GM12878 (cell line): ENCODE results near the gene AGO4. TPM values are rescaled to one million over a fixed set of nuclear protein-coding genes. Genes with fewer than 3 reads are reported as not detected.

Source experiments
- ATAC-seq: fragments of 200-7000 bp; cut with Tn5 transposase; 3 replicates; pipeline ENCODE4 v1.9.1; 2020; ENCODE audit warnings: mild to moderate bottlenecking, moderate library complexity
- BruUV-seq: library from RNA; stranded (reverse); fragments of 400-500 nt; replicated peaks from 2 replicates; lab custom pipeline; 2021; lab: Mats Ljungman, UMichigan
- CTCF ChIA-PET: fragments of 300-600 bp; sonication (Branson Sonifier 250); formaldehyde crosslinking; extraction: SDS; loops from one replicate; lab custom pipeline; 2021; ENCODE audit warnings: inconsistent platforms; lab: Yijun Ruan, JAX
- POLR2A ChIA-PET: fragments of 350-600 bp; formaldehyde crosslinking; extraction: SDS; loops from one replicate; lab custom pipeline; 2021; ENCODE audit warnings: inconsistent platforms; lab: Charles Lee
- RAD21 ChIA-PET: fragments of 300-600 bp; sonication (Branson Sonifier 250); formaldehyde crosslinking; loops from one replicate; lab custom pipeline; 2023; ENCODE audit warnings: antibody characterized with exemption; ENCODE audit not compliant: unreplicated experiment; lab: Charles Lee
- SMC1A ChIA-PET: fragments of 300-600 bp; sonication (Branson Sonifier 250); formaldehyde crosslinking; loops from one replicate; lab custom pipeline; 2023; ENCODE audit not compliant: unreplicated experiment, uncharacterized antibody; lab: Charles Lee
- DNase-seq: peaks from one replicate; pipeline ENCODE4 v3.0.0-alpha.2; 2011; ENCODE audit warnings: low read depth, low spot score
- FAIRE-seq: peaks from 3 replicates; lab custom pipeline; 2011; peaks lifted over from hg19 to GRCh38; lab: Jason Lieb, UNC
- H2AFZ ChIP-seq: 2 replicates; pipeline ENCODE4 v1.6.0; 2011; ENCODE audit warnings: low read depth, low read length, control low read depth; ENCODE audit not compliant: control insufficient read depth
- H3K27ac ChIP-seq: 2 replicates; pipeline ENCODE4 v1.5.1; 2011; ENCODE audit warnings: control low read depth; ENCODE audit not compliant: control insufficient read depth, insufficient read depth
- H3K27me3 ChIP-seq, 2 experiments: replicated peaks in 1 of 2; 2 replicates each; pipeline versions ENCODE4 v1.6.0 to v1.6.1; 2011; ENCODE audit warnings: low read length in 1 of 2; ENCODE audit not compliant: control insufficient read depth in 2 of 2, insufficient read depth in 2 of 2
- H3K36me3 ChIP-seq, 2 experiments: 2 replicates each; pipeline ENCODE4 v1.5.1; 2011; ENCODE audit warnings: low read length in 1 of 2; ENCODE audit not compliant: control insufficient read depth in 2 of 2, insufficient read depth in 2 of 2
- H3K4me1 ChIP-seq: 2 replicates; pipeline ENCODE4 v1.6.1; 2011; ENCODE audit warnings: mild to moderate bottlenecking, low read length, moderate library complexity, mixed read lengths; ENCODE audit not compliant: control insufficient read depth, insufficient read depth
- H3K4me2 ChIP-seq: 2 replicates; pipeline ENCODE4 v1.6.0; 2011; ENCODE audit warnings: control low read depth; ENCODE audit not compliant: control insufficient read depth, insufficient read depth
- H3K4me3 ChIP-seq: fragments of 200-600 bp; sonication (generic); 2 replicates; pipeline ENCODE4 v1.5.1; 2016
- H3K79me2 ChIP-seq: 2 replicates; pipeline ENCODE4 v1.6.0; 2011; ENCODE audit warnings: low read length; ENCODE audit not compliant: control insufficient read depth, insufficient read depth
- H3K9ac ChIP-seq: 2 replicates; pipeline ENCODE4 v1.8.0; 2011; ENCODE audit warnings: low read length, control low read depth, mixed read lengths; ENCODE audit not compliant: control insufficient read depth, insufficient read depth
- H3K9me3 ChIP-seq: replicated peaks from 3 replicates; pipeline ENCODE4 v1.5.1; 2011; ENCODE audit warnings: mild to moderate bottlenecking, low read length; ENCODE audit not compliant: control insufficient read depth, insufficient read depth
- H4K20me1 ChIP-seq: 2 replicates; pipeline ENCODE4 v1.6.0; 2011; ENCODE audit not compliant: control insufficient read depth, insufficient read depth
- BHLHE40 ChIP-seq, 2 experiments: fragments of 450-650 bp in 1 of 2; IDR thresholded peaks; 2 replicates each; pipeline ENCODE4 v1.6.1; 2011 to 2017; ENCODE audit warnings: low read depth in 2 of 2, borderline replicate concordance in 1 of 2, improper control_type of control experiment in 1 of 2, low read length in 1 of 2, mild to moderate bottlenecking in 1 of 2
- CEBPZ ChIP-seq: fragments of 150-350 bp; IDR thresholded peaks from 2 replicates; pipeline ENCODE4 v1.6.1; 2016; ENCODE audit warnings: low read depth, low read length
- CREB1 ChIP-seq: IDR thresholded peaks from 2 replicates; pipeline ENCODE4 v1.6.1; 2012; ENCODE audit warnings: low read depth, mild to moderate bottlenecking, inconsistent platforms
- CTCF ChIP-seq, 3 experiments: IDR thresholded peaks in 2 of 3; conservative IDR thresholded peaks in 1 of 3; 2 replicates each; pipeline ENCODE4 v1.5.1; 2011; ENCODE audit warnings: low read depth in 3 of 3, low read length in 3 of 3, mild to moderate bottlenecking in 3 of 3, control low read depth in 2 of 3, moderate library complexity in 2 of 3, inconsistent platforms in 1 of 3, mixed read lengths in 1 of 3; ENCODE audit not compliant: control insufficient read depth in 2 of 3, insufficient read depth in 1 of 3; ENCODE audit errors: extremely low read depth in 1 of 3
- EP300 ChIP-seq, 2 experiments: fragments of 150-350 bp in 1 of 2; IDR thresholded peaks; 2 replicates each; pipeline ENCODE4 v1.6.1; 2011 to 2012; ENCODE audit warnings: low read depth in 2 of 2, low read length in 2 of 2, borderline replicate concordance in 1 of 2, improper control_type of control experiment in 1 of 2, inconsistent platforms in 1 of 2; ENCODE audit not compliant: control insufficient read depth in 1 of 2
- HDAC6 ChIP-seq: fragments of 200-600 bp; sonication (generic); IDR thresholded peaks from one replicate; pipeline ENCODE4 v1.8.0; 2017; ENCODE audit warnings: antibody characterized with exemption; ENCODE audit not compliant: unreplicated experiment
- IRF3 ChIP-seq: fragments of 450-650 bp; IDR thresholded peaks from 2 replicates; pipeline ENCODE4 v1.6.1; 2014; ENCODE audit warnings: mild to moderate bottlenecking
- IRF5 ChIP-seq: fragments of 450-650 bp; IDR thresholded peaks from 2 replicates; pipeline ENCODE4 v1.6.1; 2017; ENCODE audit warnings: borderline replicate concordance
- NFYA ChIP-seq: IDR thresholded peaks from 2 replicates; pipeline ENCODE4 v1.6.1; 2011; ENCODE audit warnings: low read depth, mild to moderate bottlenecking, low read length, improper control_type of control experiment, borderline replicate concordance
- NR2F1 ChIP-seq: fragments of 450-650 bp; conservative IDR thresholded peaks from 2 replicates; pipeline ENCODE4 v1.6.1; 2017; ENCODE audit warnings: mild to moderate bottlenecking
- SIX5 ChIP-seq: IDR thresholded peaks from 2 replicates; pipeline ENCODE4 v1.6.1; 2011; ENCODE audit warnings: mild to moderate bottlenecking, low read depth, low read length, moderate library complexity; ENCODE audit not compliant: severe bottlenecking
- SRF ChIP-seq, 2 experiments: IDR thresholded peaks; 2 replicates each; pipeline ENCODE4 v1.6.1; 2011; ENCODE audit warnings: low read depth in 2 of 2, low read length in 2 of 2, mild to moderate bottlenecking in 1 of 2, moderate library complexity in 1 of 2
- YBX1 ChIP-seq: fragments of 450-650 bp; IDR thresholded peaks from 2 replicates; pipeline ENCODE4 v1.6.1; 2016; ENCODE audit warnings: antibody characterized with exemption
- ZBED1 ChIP-seq: IDR thresholded peaks from 2 replicates; pipeline ENCODE4 v1.6.1; 2016; ENCODE audit warnings: borderline replicate concordance
- ZNF207 ChIP-seq: fragments of 450-650 bp; IDR thresholded peaks from 2 replicates; pipeline ENCODE4 v1.6.1; 2014; ENCODE audit warnings: antibody characterized with exemption, mild to moderate bottlenecking, borderline replicate concordance
- ZNF274 ChIP-seq: IDR thresholded peaks from one replicate; pipeline ENCODE4 v1.8.0; 2011; ENCODE audit not compliant: insufficient read length, insufficient read depth
- WGBS: methylation state at CpG from one replicate; pipeline ENCODE4 v1.1.6; 2016; ENCODE audit warnings: low lambda C conversion rate; ENCODE audit not compliant: insufficient replicate concordance, insufficient coverage; ENCODE audit errors: missing lambda C conversion rate; 5-methylcytosine and 5-hydroxymethylcytosine counted together
- in situ Hi-C: fragments of 300-500 bp; cut with MboI; formaldehyde crosslinking; loops from 9 replicates; pipeline ENCODE4 v1.14.3; 2018; ENCODE audit warnings: mixed read lengths
- intact Hi-C: fragments of 100-400 bp; cut with micrococcal nuclease; formaldehyde crosslinking; loops from one replicate; pipeline ENCODE4 v1.14.2; 2022; ENCODE audit not compliant: unreplicated experiment
- polyA plus RNA-seq, 11 experiments: library from polyadenylated mRNA; depleted of rRNA in 4 of 11; unstranded in 6 of 11; stranded (reverse) in 5 of 11; fragments of >200 nt; fragmentation: Nextera tagmentation in 4 of 11; fragmentation: Illumina TruSeq in 1 of 11; extraction: Ambion mirVana in 4 of 11; extraction: Trizol in 1 of 11; gene quantifications; 1 replicate in 1 of 11; 2 replicates in 10 of 11; pipeline versions ENCODE4 v1.2.1 to v1.2.3, GENCODE V29; 2011 to 2016; ENCODE audit warnings: inconsistent platforms in 2 of 11, missing spikeins in 2 of 11, low read depth in 1 of 11
- total RNA-seq, 4 experiments: library from RNA; depleted of rRNA in 3 of 4; stranded (reverse); fragments of >200 nt in 3 of 4; fragmentation: Illumina TruSeq in 1 of 4; extraction: Trizol in 1 of 4; gene quantifications; 2 replicates each; pipeline versions ENCODE4 v1.2.1 to v1.2.3, GENCODE V29; 2013 to 2021

Gene AGO4
- total and polyA plus RNA-seq, 10 of the 15 experiments (the other 5 are each of a cell fraction or from before 2014, with no cell fraction given), result 1.2 to 7.9 (median 3.2) TPM

- DNase-seq (no peak), ATAC-seq (no peak), FAIRE-seq (no peak)
- Histone ChIP-seq H3K27ac (no peak overlapping the region), H3K9ac (no peak overlapping the region), H3K9me3 (no peaks in the 10 kb centered on the region), H3K79me2 (no peaks in the 10 kb centered on the region), H4K20me1 (no peaks in the 10 kb centered on the region), H3K4me2 (no peak overlapping the region), H3K4me3 (no peak overlapping the region), H3K27me3 (no peaks in the 10 kb centered on the region), H2AFZ (no peak overlapping the region), H3K36me3 (no peaks in the 10 kb centered on the region), H3K4me1 (no peaks in the 10 kb centered on the region; the same call in 1 of the 2 replicates)
- RAD21 ChIA-PET, result no interaction called here
- no TSS peak for BruUV-seq
- intact Hi-C loops, result no loop called here
- 80% methylated on average over 2 of the region's 2 CpGs for WGBS
- in situ Hi-C loops, result no loop called here
- CTCF ChIA-PET, result no interaction called here
- SMC1A ChIA-PET, result no interaction called here
- TF ChIP-seq YBX1 (no peak), CREB1 (no peak), SRF (IDR thresholded peaks at IDR 0.05; ENCODE audit: low read depth in 2 of 2, low read length in 2 of 2) (no peak), IRF5 (no peak), ZNF207 (no peak), NFYA (no peak), NR2F1 (no peak), IRF3 (no peak), CEBPZ (no peak), EP300 (IDR thresholded peaks at IDR 0.05; ENCODE audit: borderline replicate concordance in 1 of 2, control insufficient read depth in 1 of 2, low read depth in 2 of 2, low read length in 2 of 2) (no peak), ZNF274 (no peak), HDAC6 (no peak), ZBED1 (no peak), SIX5 (no peak), CTCF (IDR thresholded peaks at IDR 0.05 in 2 of 3, conservative IDR thresholded peaks at IDR 0.05 in 1 of 3; ENCODE audit: control insufficient read depth in 2 of 3, extremely low read depth in 1 of 3, insufficient read depth in 1 of 3, low read depth in 3 of 3, low read length in 3 of 3) (no peak), BHLHE40 (IDR thresholded peaks at IDR 0.05; ENCODE audit: borderline replicate concordance in 1 of 2, low read depth in 2 of 2, low read length in 1 of 2) (no peak)
- POLR2A ChIA-PET, result no interaction called here
Observed at GRCh38 chr1:35870651-35871309, 63.0 kb downstream of the AGO4 start.
